ENCODE measurements around the gene TLL2.

Gene TLL2

DNA sequence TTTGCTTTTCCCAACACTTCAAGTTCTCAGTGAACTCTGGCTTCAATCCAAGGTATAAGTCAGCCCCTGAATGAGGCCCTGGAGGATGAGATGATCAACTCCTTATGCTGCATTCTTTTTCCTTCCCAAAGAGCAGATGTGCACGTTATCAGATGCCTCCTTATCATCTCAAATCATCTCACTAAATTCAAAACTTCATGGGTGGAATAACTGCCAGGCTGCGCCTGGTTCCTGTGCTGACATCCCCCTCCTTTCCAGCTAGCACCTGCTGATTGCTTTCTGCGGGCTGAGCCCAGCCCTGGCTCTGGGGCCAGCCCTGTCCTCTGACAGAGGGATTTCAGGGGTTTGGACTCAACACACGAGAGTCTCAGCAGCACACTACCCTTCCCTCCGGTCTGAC lies 44.9 kb downstream of the TLL2 start:
- FAIRE-seq: no peak

DNA sequence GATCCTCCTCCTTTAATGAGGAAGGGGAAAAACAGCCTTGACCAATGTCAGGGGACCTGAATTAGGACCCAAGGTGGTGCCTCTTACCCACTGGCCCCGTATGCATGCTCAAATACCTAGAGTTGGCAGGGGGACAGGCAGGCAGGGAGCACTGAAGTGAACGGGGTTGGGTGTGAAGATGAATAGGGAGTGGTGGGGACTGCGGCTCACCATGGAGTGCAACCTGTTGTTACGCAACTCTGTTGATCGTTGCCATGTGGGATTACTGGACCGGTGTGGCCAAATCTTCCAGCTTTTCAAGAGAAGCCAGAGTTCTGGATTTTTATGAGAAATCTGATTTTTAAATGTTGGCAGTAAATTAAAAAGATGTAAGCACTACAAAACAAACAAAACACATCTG lies 48.1 kb downstream of the TLL2 start:
- FAIRE-seq: no peak
- DNase-seq (ENCODE audit: low spot score): no peak

More for the DNA sequence above, 44.9 kb downstream of the TLL2 start:
- DNase-seq (ENCODE audit: low spot score): no peak

DNA sequence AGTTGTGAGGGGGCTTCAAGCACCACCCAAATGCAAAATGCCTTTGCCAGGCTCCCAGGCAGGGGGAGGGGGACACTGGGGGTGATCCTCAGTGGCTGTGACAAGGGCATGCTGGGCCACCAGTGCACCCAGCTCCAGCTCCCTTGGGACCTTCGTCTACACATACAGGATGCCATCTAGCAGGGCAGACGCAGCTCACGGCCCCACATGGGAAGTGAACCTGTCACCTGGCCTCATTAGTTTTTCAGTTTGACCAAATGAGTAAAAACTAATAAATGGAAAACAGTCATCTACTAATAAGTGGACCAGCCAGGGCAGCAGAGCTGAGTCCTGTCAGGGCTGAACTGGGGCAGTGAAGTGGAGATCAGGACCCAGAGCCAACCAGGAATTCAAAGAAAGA lies 50.2 kb downstream of the TLL2 start:
- FAIRE-seq: no peak
- DNase-seq (ENCODE audit: low spot score): no peak

DNA sequence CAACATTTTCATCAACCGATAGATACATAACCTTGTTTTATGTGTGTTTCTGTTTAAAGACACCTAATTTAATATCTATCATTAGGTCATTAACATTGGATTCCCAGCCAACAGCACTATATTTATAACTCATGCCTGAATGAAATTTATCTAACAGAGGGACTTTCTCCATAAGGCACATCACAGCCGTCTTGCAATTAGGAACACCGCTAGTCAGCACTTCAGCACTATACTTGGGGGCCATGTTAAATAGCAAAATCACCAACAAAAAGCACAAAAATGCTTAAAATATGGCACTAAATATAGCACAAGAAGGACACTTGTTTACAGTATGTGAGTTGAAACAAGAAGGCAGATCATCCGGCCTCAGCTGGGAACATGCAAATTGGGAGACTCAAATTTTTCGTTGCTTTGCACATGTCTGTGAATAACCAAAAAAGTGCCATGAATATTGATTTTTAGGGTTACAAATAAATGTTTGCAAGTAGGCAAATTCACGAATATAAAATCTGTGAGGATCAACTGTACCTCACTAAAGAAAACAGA lies 51.0 kb downstream of the TLL2 start:
- DNase-seq (ENCODE audit: low spot score) (no peak), FAIRE-seq (no peak)

DNA sequence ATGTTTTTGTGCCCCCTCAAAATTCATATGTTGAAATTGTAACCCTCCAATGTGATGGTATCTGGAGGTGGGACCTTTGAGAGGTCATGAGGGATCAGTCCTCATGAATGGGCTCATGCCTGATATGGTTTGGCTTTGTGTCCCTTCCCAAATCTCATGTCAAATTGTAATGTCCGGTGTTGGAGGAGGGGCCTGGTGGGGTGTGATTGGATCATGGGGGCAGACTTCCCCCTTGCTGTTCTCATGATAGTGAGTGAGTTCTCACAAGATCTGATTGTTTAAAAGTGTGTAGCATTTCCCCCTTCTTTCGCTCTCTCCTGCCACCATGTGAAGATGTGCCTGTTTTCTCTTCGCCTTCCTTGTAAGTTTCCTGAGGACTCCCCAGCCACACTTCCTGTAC lies 53.4 kb downstream of the TLL2 start:
- FAIRE-seq (no peak), DNase-seq (ENCODE audit: low spot score) (no peak)

DNA sequence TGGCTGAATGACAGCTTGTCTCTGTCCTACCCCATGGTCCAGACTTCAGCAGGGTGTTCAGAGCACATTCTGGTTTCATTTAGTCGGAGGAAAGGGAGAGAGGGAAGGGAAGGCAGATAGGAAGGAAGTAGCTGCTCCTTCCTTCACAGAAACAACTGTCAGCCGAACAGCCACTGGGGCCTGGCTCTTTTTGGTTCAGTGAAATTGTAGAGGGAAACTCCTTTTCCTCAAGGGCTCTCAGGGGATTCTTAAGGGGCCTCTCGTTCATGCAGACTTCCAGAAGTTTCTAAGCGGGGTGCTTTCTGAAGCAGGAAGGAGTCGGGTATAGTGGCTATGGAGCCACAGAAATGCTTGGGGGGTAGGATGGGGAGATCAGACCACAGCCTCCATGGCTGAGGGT lies 56.4 kb downstream of the TLL2 start:
- DNase-seq (ENCODE audit: low spot score) (no peak), FAIRE-seq (no peak)

DNA sequence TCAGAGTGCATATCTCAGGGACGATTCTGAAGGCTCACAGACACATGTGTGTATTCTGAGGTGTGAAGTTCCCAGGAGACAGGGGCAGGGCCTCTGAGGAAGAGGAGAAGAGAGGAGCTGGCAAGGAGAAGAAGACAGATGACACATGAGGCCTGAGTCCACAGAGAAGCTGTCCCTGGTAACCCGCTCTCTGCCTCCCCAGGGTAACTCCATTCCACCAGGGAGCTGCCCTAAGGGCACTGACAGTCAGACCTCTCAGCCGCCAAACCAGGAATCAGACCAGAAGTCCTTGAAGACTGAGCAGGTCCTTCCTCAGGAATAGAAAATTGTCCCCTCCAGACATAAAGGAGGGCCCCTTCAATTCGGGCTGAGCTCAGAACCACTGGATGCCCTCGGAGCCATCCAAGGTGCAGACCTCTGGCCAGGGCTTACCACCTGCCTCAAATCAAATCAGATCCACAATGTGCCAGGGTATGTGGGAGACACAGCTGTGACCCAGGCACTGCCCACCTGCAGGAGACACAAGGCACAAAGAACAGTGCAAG lies 57.4 kb downstream of the TLL2 start:
- no peak for FAIRE-seq
- DNase-seq (ENCODE audit: low spot score): no peak

DNA sequence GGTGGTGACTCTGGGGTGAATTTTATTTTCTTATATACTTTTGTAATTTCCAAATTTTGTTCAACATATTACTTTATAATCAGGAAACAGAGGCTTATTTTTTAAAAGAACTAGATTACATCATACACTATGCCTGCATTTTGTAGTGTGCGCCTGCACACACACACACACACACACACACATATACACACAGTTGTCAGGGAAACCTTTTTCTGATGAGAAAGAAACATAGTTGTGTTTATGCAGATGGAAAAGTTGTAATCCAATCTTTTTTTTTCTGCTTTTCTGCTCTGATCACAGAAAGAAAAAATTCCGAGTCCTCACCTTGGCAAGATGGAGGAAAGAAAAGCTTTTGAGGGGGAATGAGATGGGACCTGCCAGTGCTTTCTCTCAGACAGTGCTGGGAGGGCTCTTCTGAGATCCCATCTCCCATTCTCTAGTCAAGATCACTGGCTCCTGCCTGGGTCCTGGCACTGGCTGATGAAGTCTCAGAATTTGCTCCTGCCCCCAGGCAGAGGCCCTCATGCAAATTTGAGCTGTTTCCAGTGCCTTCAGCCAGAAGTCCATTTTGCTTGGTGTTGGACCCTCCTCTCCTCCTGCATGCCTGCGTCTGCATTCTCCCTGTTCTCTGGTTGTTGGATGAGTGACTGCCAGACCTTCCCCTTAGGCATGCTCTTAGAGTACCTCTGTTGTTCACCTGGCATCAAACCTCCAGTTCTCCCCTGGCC lies 59.7 kb downstream of the TLL2 start:
- no peak for DNase-seq (ENCODE audit: low spot score)
- FAIRE-seq: no peak

DNA sequence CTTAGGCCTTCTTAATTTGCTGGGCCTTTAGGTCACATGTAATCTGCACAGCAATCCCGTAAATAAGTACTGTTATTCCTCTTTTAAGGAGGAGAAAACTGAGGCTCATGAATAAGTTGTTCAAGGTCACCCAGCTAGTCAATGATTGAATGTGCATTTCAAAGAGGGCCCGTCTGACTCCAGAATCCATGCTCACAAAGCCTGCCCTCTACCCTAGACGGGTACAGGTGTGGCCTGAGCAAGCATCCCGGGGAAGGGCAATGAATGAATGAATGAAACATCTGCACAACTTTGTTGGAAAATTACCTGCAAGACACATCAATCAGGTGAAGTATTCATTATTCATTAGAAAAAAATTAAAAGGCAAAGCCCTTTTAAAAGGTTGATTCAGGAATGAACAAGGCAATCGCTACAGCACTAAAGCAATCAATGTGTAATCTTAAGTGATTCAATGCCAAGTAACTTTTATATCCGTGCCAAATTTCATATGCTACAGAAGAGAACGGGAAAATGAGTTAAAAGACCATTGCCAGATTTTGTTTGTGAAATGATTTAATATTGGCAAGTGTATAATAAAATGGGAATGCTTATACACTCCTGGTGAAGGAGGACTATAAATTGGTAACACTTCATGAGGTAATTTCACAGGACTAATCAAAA lies 61.1 kb downstream of the TLL2 start:
- DNase-seq (ENCODE audit: low spot score): no peak
- FAIRE-seq: no peak

DNA sequence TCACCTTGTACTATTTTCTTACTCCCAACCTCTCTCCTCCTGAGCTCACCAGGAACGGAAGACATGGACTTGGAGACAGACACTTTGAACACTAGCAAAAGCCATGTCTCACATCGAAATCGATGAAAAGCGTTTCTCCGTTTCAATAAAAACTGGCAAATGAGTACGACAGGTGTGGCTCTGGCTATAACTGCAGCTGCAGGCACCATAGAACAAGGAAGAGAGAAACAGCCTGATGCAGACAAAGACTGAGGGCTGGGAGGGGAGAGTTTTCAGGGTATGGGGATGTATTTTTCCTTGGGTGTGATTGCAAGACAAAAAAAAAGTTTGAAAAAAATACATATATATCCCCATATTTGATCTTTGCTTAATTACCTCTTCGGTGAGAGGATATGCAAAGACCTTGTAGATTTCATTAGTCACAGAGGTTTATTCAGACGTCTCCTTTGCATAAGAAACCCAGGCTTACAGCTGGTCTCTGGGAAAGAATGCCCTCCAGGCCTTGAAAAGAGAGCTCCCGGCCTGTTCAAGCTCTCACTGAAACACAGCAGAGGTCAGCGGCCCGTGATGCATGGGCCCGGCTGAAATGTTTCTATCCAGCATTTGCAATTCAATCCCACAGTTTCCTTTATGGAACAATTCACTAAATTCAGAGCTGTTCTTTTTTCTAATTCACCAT lies 63.1 kb downstream of the TLL2 start:
- no peak for FAIRE-seq
- no peak for DNase-seq (ENCODE audit: low spot score)

DNA sequence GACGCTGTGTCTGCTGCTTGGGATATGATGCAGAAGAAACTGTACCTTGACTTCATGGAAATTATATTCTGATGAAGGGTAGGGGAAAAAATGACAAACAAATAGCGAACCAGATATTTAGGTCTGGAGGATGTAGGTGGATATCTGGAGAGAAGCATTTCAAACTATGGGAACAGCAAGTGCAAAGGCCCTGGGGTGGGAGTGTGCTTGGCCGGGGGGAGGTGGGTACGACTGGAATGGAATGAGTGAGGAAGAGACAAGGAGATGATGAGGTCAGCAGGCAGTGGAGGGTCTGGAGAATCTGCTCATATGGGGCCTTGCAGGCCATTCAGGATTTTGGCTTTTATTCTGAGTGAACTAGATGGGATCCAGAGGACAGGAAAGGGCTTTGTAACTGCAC lies 65.2 kb downstream of the TLL2 start:
- no peak for DNase-seq (ENCODE audit: low spot score)
- no peak for FAIRE-seq

DNA sequence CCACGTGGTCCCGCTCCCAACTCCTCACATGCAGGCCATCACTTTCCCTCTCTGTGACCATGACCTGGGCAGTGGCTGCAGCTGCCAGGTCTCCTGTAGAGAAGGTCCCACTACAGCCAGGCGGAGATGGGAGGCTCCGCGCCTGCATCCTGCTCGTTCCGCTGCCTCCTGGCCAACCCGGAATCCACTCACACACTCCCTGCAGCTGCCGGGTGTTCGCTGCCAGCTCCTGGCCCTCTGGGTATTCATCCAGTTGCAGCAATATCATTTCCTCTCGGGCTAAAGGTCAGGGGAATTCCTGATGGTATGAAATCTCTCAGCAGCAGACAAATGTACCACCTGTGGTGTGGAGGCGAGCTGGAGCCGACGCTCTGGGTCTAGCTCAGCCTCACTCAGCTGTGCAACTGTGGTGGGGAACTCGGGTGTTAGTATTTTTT lies 65.7 kb downstream of the TLL2 start:
- DNase-seq (ENCODE audit: low spot score): no peak
- no peak for FAIRE-seq

DNA sequence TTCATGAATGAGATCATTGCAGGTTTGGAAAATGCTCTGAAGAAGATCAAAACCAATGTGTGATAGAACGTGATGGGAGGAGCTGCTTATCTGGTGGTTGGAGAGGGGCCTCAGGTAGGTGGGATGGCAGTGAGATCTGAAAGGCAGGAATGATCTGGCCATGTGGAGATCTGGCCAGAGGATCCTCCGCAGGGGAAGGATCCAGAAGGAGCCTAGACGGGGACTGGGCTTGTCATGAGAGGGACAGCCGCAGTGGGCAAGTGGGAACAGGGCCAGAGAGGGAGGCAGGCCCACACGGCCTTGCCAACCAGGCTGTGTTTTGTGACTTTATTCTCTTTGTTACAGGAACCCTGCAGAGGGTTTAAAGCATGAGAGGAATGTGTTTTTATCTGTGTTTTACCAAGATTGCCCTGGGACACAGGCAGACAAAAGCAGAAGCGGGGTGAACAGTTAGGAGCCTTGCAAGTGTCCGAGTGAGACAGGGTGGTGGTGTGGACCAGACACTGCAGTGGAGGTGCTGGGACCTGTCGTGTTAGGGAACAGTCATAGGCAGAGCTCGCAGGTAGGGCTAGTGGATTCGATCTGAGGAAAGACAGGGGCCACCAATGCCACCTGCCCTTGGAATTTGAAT lies 66.6 kb downstream of the TLL2 start:
- FAIRE-seq (no peak), DNase-seq (ENCODE audit: low spot score) (no peak)

DNA sequence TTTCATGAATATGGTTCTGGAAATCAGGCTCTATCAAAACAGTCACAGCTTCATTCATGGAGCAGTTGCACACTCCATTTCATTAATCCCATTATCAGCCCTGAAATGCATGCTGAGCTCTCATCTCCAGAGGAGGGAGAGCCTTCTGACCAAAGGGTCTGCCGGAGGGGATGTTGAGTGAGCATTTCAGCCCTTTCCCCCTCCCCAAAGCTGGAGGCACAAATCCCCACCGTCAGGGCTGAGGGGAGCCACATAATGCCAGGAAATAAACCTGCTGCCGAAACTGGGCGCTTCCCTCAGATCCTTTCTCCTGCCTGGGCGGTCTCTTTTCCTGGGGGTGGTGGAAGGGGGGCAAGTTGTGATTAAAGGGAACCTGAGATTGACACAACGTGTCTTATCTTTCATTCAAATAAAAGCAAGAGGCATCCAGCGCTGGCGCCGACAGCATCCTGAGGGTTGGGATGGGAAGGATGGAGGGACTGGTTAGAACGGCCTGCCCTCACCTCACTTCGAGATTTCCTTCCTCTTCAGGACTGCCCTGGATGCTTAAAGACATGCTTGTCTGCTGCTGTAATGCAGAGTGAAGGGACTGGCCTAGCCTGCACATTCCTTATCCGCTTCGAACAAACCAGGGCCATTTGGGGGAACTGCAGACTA lies 71.6 kb downstream of the TLL2 start:
- FAIRE-seq: no peak
- no peak for DNase-seq (ENCODE audit: low spot score)

DNA sequence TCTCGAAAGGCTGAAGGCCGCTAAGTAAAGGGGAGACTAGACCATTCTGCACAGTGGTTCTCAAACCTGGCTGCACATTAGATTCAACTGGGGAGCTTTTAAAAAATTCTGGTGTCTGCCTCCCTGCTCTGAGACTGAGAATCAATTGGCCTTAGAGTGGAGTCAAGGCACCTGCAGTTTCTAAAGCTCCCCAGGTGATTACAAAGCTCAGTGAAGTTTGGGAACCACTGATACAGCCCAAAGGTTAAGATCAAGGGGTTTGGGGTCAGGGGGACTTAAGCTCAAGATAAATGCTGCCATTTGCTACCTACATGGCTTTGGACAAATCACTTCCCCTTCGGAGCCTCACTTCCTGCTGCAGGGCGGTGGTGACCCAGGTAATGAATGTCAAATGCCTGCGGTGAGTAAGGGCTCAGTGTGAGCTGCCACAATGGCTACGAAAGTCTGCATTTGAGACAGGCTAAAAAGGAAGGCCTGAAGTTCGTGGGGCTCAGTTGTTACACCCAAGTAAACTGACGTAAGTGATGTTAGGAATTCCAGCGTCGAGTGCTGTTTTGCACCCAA lies 72.3 kb downstream of the TLL2 start:
- FAIRE-seq (no peak), DNase-seq (ENCODE audit: low spot score) (no peak)

DNA sequence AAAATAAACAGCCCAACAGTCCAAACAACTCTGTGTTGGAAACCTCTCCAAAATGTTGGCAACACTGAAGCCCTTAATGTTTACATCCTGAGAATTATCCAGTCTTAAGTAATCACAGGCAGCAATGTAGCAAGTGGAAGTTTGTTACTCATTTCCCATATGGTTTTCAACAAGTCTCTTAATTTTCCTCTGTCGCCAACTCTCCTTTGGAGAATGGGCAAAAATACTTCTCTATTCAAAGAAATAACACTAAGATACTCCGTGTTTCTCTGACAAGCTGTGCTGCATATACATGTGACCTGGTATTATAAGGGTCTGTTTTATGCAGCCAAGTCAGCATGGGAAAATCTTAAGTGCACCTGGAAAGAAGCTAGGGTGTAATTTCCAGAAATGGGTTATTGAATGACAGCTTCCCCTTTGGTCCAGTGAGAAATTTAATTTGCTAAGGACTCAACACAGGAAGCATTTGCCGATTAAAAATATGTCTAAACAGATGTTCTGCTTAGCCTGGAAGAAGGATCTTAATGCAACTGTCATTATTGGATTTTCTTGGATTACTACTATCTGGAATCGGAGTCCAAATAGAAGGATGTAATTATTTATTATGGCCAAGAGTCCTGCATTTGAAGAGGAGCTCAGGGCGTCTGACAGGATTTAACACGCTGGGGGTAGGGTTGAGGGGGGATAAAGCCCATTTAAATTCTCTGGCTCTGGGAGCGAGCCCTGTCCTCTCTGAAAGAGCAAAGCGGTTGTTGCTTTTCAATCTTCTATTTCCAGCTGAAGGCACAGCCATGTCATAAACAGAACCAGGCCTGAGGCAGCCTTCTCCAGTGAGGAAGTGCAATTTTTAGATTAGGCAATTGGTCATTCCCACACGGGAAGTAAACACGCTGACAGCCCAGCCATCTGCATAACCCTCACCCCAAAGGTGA lies 73.1 kb downstream of the TLL2 start:
- no peak for DNase-seq (ENCODE audit: low spot score)

DNA sequence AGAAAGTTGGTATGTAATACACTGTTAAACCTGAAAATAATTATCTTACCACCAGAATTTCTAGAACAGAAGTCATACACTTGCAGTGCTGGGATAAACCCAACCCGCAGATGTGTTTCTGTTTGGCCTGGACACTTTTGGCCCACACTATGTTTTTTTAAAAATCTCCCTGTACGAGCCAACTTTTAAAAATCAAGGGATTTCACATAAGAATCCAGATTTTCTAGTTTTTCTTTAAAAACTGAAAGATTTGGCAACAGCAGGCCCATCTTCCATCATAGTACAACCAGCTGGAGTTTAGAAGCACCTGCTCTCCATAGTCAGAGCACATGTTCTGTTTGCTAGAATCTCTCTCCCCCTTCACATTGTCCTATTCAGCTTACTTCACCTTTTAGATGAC lies 74.0 kb downstream of the TLL2 start:
- FAIRE-seq: no peak
- DNase-seq (ENCODE audit: low spot score): no peak

More for the DNA sequence above, 73.1 kb downstream of the TLL2 start:
- FAIRE-seq: no peak

DNA sequence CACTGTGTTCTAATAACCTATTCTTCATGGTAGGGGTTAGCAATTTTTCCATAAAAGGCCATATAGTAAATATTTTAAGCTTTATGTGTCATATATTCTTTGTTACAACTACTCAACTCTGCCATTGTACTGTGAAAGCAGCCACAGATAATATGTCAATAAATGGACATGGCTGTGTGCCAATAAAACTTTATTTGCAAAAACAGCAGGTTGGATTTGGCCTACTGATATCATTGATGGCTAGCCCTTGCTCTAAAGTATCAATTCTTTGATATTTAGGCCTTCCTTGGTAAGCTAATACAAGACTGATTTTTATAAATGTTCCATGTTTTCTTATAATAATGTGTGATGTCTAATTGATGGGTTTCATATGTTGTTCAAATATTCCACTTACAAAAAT lies 77.7 kb downstream of the TLL2 start:
- FAIRE-seq (no peak), DNase-seq (ENCODE audit: low spot score) (no peak)

DNA sequence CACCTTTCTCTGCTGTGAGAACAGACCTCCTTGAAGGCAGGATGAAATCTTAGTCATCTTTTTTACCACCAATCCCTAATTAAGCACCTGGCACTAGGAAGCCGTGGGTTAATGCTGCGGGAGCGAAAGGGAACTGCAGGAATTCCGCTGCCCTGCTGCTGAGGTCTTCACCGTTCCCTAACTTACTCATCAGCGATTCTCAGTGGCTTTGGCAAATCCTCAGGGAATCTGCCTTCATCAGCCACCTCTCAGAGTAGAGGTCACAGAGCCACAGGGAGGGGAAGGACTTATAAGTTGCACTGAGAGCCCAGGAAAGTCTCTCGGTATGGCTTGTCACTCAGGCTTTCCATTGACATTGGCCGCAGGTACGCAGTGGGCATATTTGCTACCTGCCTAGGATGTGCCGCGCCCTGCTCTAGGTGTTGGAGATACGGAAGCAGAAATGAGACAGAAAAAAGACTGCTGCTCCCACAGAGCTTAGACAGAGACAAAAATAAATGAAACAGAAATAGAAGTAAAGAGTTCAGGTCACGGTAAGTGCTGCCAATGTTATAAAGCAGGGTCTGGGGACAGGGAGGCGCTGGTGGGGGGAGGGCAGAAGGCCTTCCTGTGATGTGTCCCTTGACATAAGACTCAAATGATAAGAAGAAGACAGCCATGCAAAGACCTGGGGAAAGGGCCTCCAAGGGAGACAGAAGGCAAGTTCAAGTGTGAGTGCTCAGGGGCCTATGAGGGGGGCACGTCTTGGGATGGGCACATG lies 82.3 kb downstream of the TLL2 start:
- FAIRE-seq (no peak), DNase-seq (ENCODE audit: low spot score) (no peak)

All from urothelium cell line (cell line).